CD4-positive, alpha-beta memory T cell (primary cell): ENCODE measurements around the gene DDX49. TPM values are rescaled to one million over a fixed set of nuclear protein-coding genes. Genes with fewer than 3 reads are reported as not detected.
"Not testable (repeated sequence)": the region's sequence is repeated elsewhere in the genome, so short reads cannot be mapped to it uniquely, and the experiment has no call there.

Experiments used
- CTCF ChIA-PET: fragments of 350-600 bp; sonication (Branson Sonifier 250); formaldehyde crosslinking; loops from one replicate; lab custom pipeline; 2021; ENCODE audit warnings: inconsistent platforms; ENCODE audit not compliant: partially characterized antibody; lab: Charles Lee
- POLR2A ChIA-PET: fragments of 350-600 bp; sonication (Branson Sonifier 250); formaldehyde crosslinking; loops from one replicate; lab custom pipeline; 2021; ENCODE audit not compliant: partially characterized antibody; lab: Charles Lee
- DNase-seq, 5 donors: peaks; one replicate each; pipeline versions ENCODE4 v3.0.0 to v3.0.0-alpha.2; 2020 to 2022; ENCODE audit warnings: mixed read lengths in 1 of 5
- H3K27ac ChIP-seq: one replicate; pipeline ENCODE4 v1.7.0; 2013; ENCODE audit warnings: low read depth, low read length
- H3K27me3 ChIP-seq: 2 replicates; pipeline ENCODE4 v1.7.0; 2013; ENCODE audit warnings: mild to moderate bottlenecking, low read length, moderate library complexity; ENCODE audit not compliant: insufficient read depth
- H3K36me3 ChIP-seq: 2 replicates; pipeline ENCODE4 v1.7.0; 2013; ENCODE audit warnings: mild to moderate bottlenecking, low read length, moderate library complexity; ENCODE audit not compliant: insufficient read depth
- H3K4me1 ChIP-seq: 2 replicates; pipeline ENCODE4 v1.7.0; 2013; ENCODE audit warnings: mild to moderate bottlenecking, low read length, moderate library complexity; ENCODE audit not compliant: insufficient read depth
- H3K4me3 ChIP-seq, 2 donors: one replicate each; pipeline ENCODE4 v1.7.0; 2013; ENCODE audit warnings: low read length in 2 of 2, mild to moderate bottlenecking in 1 of 2
- H3K9me3 ChIP-seq, 2 donors: one replicate each; pipeline ENCODE4 v1.7.0; 2013; ENCODE audit warnings: low read length in 2 of 2, control low read depth in 1 of 2; ENCODE audit not compliant: control insufficient read depth in 1 of 2
- H3K27ac Mint-ChIP-seq, 7 donors: one replicate each; pipeline ENCODE4 v1.8.0; 2020 to 2021; ENCODE audit warnings: mixed read lengths in 7 of 7, mild to moderate bottlenecking in 6 of 7, inconsistent platforms in 3 of 7, moderate library complexity in 3 of 7
- H3K27me3 Mint-ChIP-seq, 2 donors: one replicate each; pipeline ENCODE4 v1.8.0; 2020 to 2021; ENCODE audit warnings: mixed read lengths in 2 of 2
- H3K36me3 Mint-ChIP-seq, 2 donors: one replicate each; pipeline ENCODE4 v1.8.0; 2020 to 2021; ENCODE audit warnings: mixed read lengths in 2 of 2, inconsistent platforms in 1 of 2, mild to moderate bottlenecking in 1 of 2
- H3K4me1 Mint-ChIP-seq, 4 donors: one replicate each; pipeline ENCODE4 v1.8.0; 2020 to 2021; ENCODE audit warnings: mixed read lengths in 4 of 4, mild to moderate bottlenecking in 1 of 4
- H3K4me3 Mint-ChIP-seq, 8 donors: one replicate each; pipeline ENCODE4 v1.8.0; 2020 to 2021; ENCODE audit warnings: mixed read lengths in 8 of 8, mild to moderate bottlenecking in 7 of 8, moderate library complexity in 6 of 8, inconsistent platforms in 3 of 8
- H3K9me3 Mint-ChIP-seq, 8 donors: one replicate each; pipeline ENCODE4 v1.8.0; 2020 to 2021; ENCODE audit warnings: mixed read lengths in 8 of 8, mild to moderate bottlenecking in 5 of 8, inconsistent platforms in 3 of 8, moderate library complexity in 1 of 8
- intact Hi-C: fragments of 100-400 bp; cut with micrococcal nuclease; formaldehyde crosslinking; loops from one replicate; pipeline ENCODE4 v1.15.1; 2023
- polyA plus RNA-seq, 2 donors: library from polyadenylated mRNA; unstranded; fragments of 300-500 nt; fragmentation: Illumina TruSeq; gene quantifications; one replicate each; pipeline ENCODE4 v1.2.3, GENCODE V29; 2021
- total RNA-seq, 2 experiments: library from RNA; stranded (reverse); gene quantifications; one replicate each; pipeline ENCODE4 v1.2.3, GENCODE V29; 2021

DDX49 gene
- total and polyA plus RNA-seq, 4 experiments from 2014 or later, result 20.7 to 43.6 (median 36.5) TPM

DNA sequence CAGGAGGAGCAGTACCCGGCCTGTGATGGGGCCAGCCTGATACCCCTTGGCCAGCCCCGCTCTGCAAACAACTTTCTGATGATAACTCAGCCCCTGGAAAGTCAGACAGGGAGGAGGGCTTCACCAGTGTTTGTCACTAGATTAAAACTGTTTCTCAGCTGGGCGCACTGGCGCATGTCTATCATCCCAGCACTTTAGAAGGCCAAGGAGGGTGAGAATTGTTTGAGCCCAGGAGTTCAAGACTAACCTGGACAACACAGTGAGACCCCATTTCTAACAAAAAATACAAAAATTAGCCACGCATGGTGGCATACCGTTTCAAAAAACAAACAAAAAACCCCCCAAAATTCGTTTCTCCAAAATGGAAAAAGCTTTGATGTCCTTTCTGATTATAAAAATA, 18.0 kb upstream of the DDX49 start:
- CTCF ChIA-PET, result interaction anchor here (0.7 kb wide), 1 partner anchor 332 kb away, joined by 3 read pairs; no protein-coding TSS in a partner anchor
- peaks cover 0 to 1% (median 0%) of the 10 kb centered on the region in 8 donors for H3K9me3 Mint-ChIP-seq
- no peaks in the 10 kb centered on the region for H3K9me3 ChIP-seq
- no peak overlapping the region for H3K27ac Mint-ChIP-seq
- no peak overlapping the region for H3K4me3 ChIP-seq
- peaks cover 5 to 14% (median 9%) of the 10 kb centered on the region in 4 donors for H3K4me1 Mint-ChIP-seq
- no peak for DNase-seq
- intact Hi-C loops, result no loop called here
- peaks cover 10 to 12% of the 10 kb centered on the region in 2 donors for H3K27me3 Mint-ChIP-seq
- peaks cover 6% of the 10 kb centered on the region for H3K4me1 ChIP-seq
- POLR2A ChIA-PET, result no interaction called here
- no peak overlapping the region for H3K27ac ChIP-seq
- peaks cover 23% of the 10 kb centered on the region for H3K36me3 ChIP-seq
- no peak overlapping the region for H3K4me3 Mint-ChIP-seq
- H3K27me3 ChIP-seq, result no peaks in the 10 kb centered on the region
- peaks cover 14 to 24% of the 10 kb centered on the region in 2 donors for H3K36me3 Mint-ChIP-seq

DNA sequence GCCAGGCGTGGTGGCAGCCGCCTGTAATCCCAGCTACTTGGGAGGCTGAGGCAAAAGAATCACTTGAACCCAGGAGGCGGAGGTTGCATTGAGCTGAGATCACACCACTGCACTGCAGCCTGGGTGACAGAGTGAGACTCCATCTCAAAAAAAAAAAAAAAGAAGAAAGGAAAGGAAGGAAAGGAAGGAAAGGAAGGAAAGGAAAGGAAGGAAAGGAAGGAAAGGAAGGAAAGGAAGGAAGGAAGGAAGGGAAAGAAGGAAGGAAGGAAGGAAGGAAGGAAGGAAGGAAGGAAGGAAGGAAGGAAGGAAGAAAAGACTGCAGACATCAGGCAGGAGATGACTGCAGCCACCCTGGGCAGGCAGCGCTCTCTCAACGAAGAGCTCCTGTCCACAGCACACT, 17.0 kb upstream of the DDX49 start:
- intact Hi-C loops, H3K4me1 ChIP-seq, H3K4me1 Mint-ChIP-seq, H3K4me3 Mint-ChIP-seq, H3K27me3 Mint-ChIP-seq, CTCF ChIA-PET, H3K27ac ChIP-seq, H3K27me3 ChIP-seq, H3K9me3 ChIP-seq, H3K4me3 ChIP-seq, DNase-seq, H3K9me3 Mint-ChIP-seq: not testable (repeated sequence)
- peaks cover 31% of the 10 kb centered on the region for H3K36me3 ChIP-seq
- peaks cover 14 to 22% of the 10 kb centered on the region in 2 donors for H3K36me3 Mint-ChIP-seq
- POLR2A ChIA-PET, result interaction anchor here (0.6 to 0.7 kb wide), 2 partner anchors 17 to 1521 kb away, joined by 3 to 4 read pairs; partner anchors contain the start of genes COPE and DDX49
- peak overlapping the region in 1 of 7 donors; percentile 70 for H3K27ac Mint-ChIP-seq

DNA sequence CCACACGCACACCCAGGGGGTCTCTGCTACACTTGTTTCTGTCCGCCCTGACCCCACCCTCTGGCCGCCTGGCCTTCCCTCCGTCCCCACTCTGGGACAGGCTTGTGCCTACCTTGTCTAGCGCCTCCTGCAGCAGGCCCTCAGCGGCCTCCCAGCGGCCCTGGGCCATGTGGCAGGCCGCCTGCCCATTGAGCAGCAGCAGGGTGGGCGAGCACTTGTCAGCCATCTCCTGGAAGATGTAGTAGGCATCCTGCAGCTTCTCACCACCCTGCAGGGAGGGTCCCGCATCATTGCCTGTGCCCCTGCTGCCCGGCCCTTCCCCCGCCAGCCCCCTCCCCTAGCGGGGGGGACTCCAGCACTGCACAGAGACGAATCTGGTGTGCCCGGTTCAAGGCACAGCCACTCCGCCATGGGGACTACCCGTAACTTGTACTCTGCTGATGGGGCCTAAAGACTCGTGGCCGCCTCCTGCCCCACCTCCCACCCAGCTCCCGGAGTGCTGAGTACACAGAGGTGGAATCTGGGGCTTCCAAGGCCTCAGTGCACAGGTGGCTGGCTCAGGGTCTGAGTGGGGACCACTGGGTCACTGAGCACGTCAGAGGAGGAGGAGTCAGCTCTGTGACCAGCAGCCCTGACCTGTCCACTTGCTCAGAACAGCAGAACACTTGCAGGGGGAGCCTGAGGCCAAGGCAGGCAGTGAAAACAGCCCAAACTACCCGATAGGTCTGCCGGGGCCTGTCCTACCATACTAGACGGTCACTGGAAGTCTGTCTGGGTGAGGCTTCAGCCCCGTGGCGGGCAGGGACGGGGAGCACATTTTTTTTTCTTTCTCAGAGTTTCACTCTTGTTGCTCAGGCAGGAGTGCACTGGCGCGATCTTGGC, 16.1 kb upstream of the DDX49 start:
- no peaks in the 10 kb centered on the region for H3K9me3 Mint-ChIP-seq

DNA sequence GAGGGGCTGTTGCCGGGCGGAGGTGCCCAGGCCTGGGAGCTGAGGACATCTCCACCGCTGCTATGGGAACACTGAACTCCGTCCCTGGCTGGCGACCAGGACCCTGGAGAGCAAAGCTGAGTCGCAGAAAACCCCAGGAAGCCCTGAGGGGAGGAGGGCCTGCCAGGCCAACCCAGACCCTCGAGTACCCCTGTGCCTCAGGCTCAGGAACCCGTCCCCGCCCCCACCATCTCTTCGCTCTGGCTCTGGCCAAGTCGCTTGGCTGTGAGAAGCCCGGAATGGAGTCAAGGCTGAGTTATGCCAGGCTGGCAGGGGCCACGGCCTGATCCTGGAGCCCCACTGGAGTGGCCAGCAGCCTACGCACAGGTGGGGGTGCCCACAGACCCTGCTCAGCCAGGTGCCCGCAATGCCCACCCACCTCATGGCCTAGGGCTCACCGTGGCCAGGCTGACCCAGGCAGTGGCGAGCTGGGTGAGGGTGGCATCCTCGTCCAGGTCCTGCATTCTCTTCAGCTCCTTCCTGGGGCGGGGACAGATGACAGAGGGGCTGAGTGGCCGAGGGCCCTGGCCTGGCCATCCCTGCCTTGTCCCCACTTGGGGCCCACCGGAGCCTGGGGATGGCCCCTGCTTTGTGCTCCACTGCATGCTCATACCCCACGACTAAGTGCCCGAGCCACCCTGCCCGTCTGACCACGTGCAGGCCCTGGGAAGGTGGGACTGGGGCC, 15.0 kb upstream of the DDX49 start:
- intact Hi-C loops, result no loop called here
- Histone ChIP-seq H3K4me1 (no peaks in the 10 kb centered on the region), H3K36me3 (peaks cover 42% of the 10 kb centered on the region), H3K27ac (no peak overlapping the region), H3K27me3 (no peaks in the 10 kb centered on the region), H3K9me3 (no peaks in the 10 kb centered on the region), H3K4me3 (no peak overlapping the region)
- Mint-ChIP-seq H3K36me3 (peaks cover 15 to 28% of the 10 kb centered on the region in 2 donors), H3K4me1 (no peaks in the 10 kb centered on the region), H3K4me3 (no peak overlapping the region), H3K27ac (no peak overlapping the region), H3K9me3 (no peaks in the 10 kb centered on the region), H3K27me3 (no peaks in the 10 kb centered on the region)
- peak in 1 of 5 donors; percentile 31 for DNase-seq
- POLR2A ChIA-PET, result no interaction called here
- CTCF ChIA-PET, result no interaction called here

More for the DNA sequence above, 16.1 kb upstream of the DDX49 start:
- Histone ChIP-seq H3K9me3 (no peaks in the 10 kb centered on the region), H3K27me3 (no peaks in the 10 kb centered on the region), H3K36me3 (peaks cover 35% of the 10 kb centered on the region), H3K4me3 (no peak overlapping the region), H3K27ac (no peak overlapping the region), H3K4me1 (no peaks in the 10 kb centered on the region)
- no peaks in the 10 kb centered on the region for H3K4me1 Mint-ChIP-seq
- ChIA-PET CTCF (no interaction called here), POLR2A (no interaction called here)
- intact Hi-C loops, result no loop called here
- no peak overlapping the region for H3K27ac Mint-ChIP-seq
- no peaks in the 10 kb centered on the region for H3K27me3 Mint-ChIP-seq
- peak in 1 of 5 donors; percentile 27 for DNase-seq
- no peak overlapping the region for H3K4me3 Mint-ChIP-seq
- peaks cover 14 to 27% of the 10 kb centered on the region in 2 donors for H3K36me3 Mint-ChIP-seq

DNA sequence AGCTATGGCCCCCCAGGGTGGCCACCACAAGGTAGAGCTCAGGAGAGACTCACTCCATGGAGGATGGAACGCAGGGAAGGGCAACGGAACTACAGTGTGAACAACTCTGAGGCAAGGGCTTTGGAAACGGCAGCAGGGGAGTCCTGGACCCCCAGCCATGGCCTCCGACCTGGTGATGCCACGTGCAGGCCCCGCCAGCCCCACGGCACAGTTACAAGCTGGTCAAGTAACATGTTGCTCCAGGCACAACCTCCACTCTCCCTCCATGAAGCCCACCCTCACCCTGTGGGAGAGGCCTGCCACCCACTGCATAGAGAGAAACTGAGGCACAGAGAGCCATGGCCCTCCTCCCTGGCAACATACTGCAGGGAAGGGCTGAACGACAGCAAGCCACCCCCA, 14.5 kb upstream of the DDX49 start:
- no peaks in the 10 kb centered on the region for H3K27me3 Mint-ChIP-seq

DNA sequence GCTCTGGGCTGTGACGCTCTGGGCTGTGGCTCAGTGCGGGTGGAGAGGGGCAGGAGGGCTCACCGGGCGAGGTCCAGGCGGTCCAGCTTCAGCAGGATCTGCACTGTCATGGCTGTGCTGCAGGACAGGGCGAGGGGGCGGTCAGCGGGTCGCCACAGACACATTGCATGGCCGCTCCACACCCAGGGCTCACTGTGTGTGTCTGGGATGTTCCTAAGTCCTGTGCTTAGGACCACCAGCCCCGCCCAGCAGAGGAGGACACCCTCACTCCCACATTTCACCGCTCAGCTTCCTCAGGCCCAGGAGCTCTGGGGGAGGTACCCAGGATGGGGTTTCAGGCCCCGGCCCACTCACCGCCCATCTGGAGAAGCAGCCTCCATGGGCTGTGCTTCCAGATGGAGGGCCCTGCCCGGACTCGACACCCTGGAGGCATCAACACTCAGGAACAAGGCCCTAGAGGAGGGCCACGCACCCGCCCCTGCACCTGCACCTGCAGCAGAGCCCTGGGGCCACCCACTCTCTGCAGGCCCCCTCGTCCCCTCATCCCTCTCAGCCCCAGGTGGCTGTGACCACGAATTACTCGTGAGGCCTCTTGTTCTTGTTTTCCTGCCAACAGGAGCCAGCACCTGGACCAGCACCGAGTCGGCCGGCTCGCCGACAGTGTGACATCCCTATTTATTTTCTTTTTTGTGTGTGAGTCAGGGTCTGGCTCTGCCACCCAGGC, 13.8 kb upstream of the DDX49 start:
- H3K27me3 Mint-ChIP-seq, result no peaks in the 10 kb centered on the region
- POLR2A ChIA-PET, result interaction anchor here (0.6 to 1.5 kb wide), 2 partner anchors 14 to 34 kb away, joined by 3 to 9 read pairs; partner anchors contain the start of genes COPE and DDX49
- H3K4me3 Mint-ChIP-seq, result no peak overlapping the region
- Histone ChIP-seq H3K36me3 (peaks cover 47% of the 10 kb centered on the region), H3K4me1 (no peaks in the 10 kb centered on the region), H3K9me3 (no peaks in the 10 kb centered on the region), H3K27me3 (no peaks in the 10 kb centered on the region), H3K4me3 (no peak overlapping the region), H3K27ac (no peak overlapping the region)
- intact Hi-C loops, result no loop called here
- peak overlapping the region in 3 of 7 donors; percentile 13 to 42 (median 23) for H3K27ac Mint-ChIP-seq
- CTCF ChIA-PET, result no interaction called here
- H3K9me3 Mint-ChIP-seq, result no peaks in the 10 kb centered on the region
- peak in 1 of 5 donors; percentile 3 for DNase-seq
- H3K4me1 Mint-ChIP-seq, result peaks cover 0 to 1% (median 0%) of the 10 kb centered on the region in 4 donors
- H3K36me3 Mint-ChIP-seq, result peaks cover 19 to 24% of the 10 kb centered on the region in 2 donors

More for the DNA sequence above, 14.5 kb upstream of the DDX49 start:
- H3K4me1 ChIP-seq, result no peaks in the 10 kb centered on the region
- peak in 1 of 5 donors; percentile 13 for DNase-seq
- intact Hi-C loops, result no loop called here
- H3K9me3 ChIP-seq, result no peaks in the 10 kb centered on the region
- peaks cover 0 to 1% (median 0%) of the 10 kb centered on the region in 4 donors for H3K4me1 Mint-ChIP-seq
- H3K36me3 Mint-ChIP-seq, result peaks cover 19 to 27% of the 10 kb centered on the region in 2 donors
- ChIA-PET POLR2A (no interaction called here), CTCF (no interaction called here)
- H3K4me3 Mint-ChIP-seq, result no peak overlapping the region
- H3K4me3 ChIP-seq, result no peak overlapping the region
- peaks cover 48% of the 10 kb centered on the region for H3K36me3 ChIP-seq
- no peaks in the 10 kb centered on the region for H3K27me3 ChIP-seq
- no peak overlapping the region for H3K27ac ChIP-seq
- H3K9me3 Mint-ChIP-seq, result no peaks in the 10 kb centered on the region
- H3K27ac Mint-ChIP-seq, result peak overlapping the region in 2 of 7 donors; percentile 23 to 42
